GM12878 (cell line): ENCODE measurements around the gene WNT9B. TPM values are rescaled to one million over a fixed set of nuclear protein-coding genes. Genes with fewer than 3 reads are reported as not detected.

Experiments
- BRCA1 ChIP-seq: IDR thresholded peaks from 2 replicates; pipeline ENCODE4 v1.6.1; 2011; ENCODE audit warnings: low read depth, low read length, improper control_type of control experiment
- CBX3 ChIP-seq: fragments of 200-600 bp; sonication (generic); IDR thresholded peaks from 2 replicates; pipeline ENCODE4 v1.6.1; 2016; ENCODE audit warnings: low read depth, borderline replicate concordance
- CREB1 ChIP-seq: IDR thresholded peaks from 2 replicates; pipeline ENCODE4 v1.6.1; 2012; ENCODE audit warnings: low read depth, mild to moderate bottlenecking, inconsistent platforms
- DPF2 ChIP-seq: fragments of 450-650 bp; IDR thresholded peaks from 2 replicates; pipeline ENCODE4 v1.6.1; 2017; ENCODE audit warnings: mild to moderate bottlenecking
- HDAC2 ChIP-seq: fragments of 200-600 bp; sonication (generic); IDR thresholded peaks from 2 replicates; pipeline ENCODE4 v1.6.1; 2017
- JUND ChIP-seq: IDR thresholded peaks from 2 replicates; pipeline ENCODE4 v1.6.1; 2012; ENCODE audit warnings: low read depth, mild to moderate bottlenecking, low read length, improper control_type of control experiment, moderate library complexity
- KAT2A ChIP-seq: conservative IDR thresholded peaks from 2 replicates; pipeline ENCODE4 v1.6.1; 2011; ENCODE audit warnings: low read depth, low read length; ENCODE audit not compliant: control insufficient read depth
- KLF5 ChIP-seq: fragments of 450-650 bp; IDR thresholded peaks from 2 replicates; pipeline ENCODE4 v1.6.1; 2014; ENCODE audit warnings: mild to moderate bottlenecking; ENCODE audit not compliant: partially characterized antibody
- MXI1 ChIP-seq: fragments of 150-350 bp; IDR thresholded peaks from 2 replicates; pipeline ENCODE4 v1.6.1; 2011; ENCODE audit warnings: low read depth, mild to moderate bottlenecking, inconsistent platforms, low read length, improper control_type of control experiment
- MYC ChIP-seq: IDR thresholded peaks from 2 replicates; pipeline ENCODE4 v1.6.1; 2011; ENCODE audit warnings: mild to moderate bottlenecking, low read length, moderate library complexity, inconsistent platforms; ENCODE audit not compliant: insufficient read depth, insufficient replicate concordance, insufficient read length, severe bottlenecking
- NR2F1 ChIP-seq: fragments of 450-650 bp; conservative IDR thresholded peaks from 2 replicates; pipeline ENCODE4 v1.6.1; 2017; ENCODE audit warnings: mild to moderate bottlenecking
- RFX5 ChIP-seq: IDR thresholded peaks from 2 replicates; pipeline ENCODE4 v1.6.1; 2011; ENCODE audit warnings: low read depth, low read length, improper control_type of control experiment
- SMAD1 ChIP-seq: fragments of 450-650 bp; IDR thresholded peaks from 2 replicates; pipeline ENCODE4 v1.6.1; 2018; ENCODE audit warnings: mild to moderate bottlenecking, low read depth; ENCODE audit not compliant: partially characterized antibody
- TBL1XR1 ChIP-seq: IDR thresholded peaks from 2 replicates; pipeline ENCODE4 v1.6.1; 2012; ENCODE audit warnings: low read depth, low read length, improper control_type of control experiment
- ZNF274 ChIP-seq: IDR thresholded peaks from one replicate; pipeline ENCODE4 v1.8.0; 2011; ENCODE audit not compliant: insufficient read length, insufficient read depth
- polyA plus RNA-seq, 11 experiments: library from polyadenylated mRNA; depleted of rRNA in 4 of 11; unstranded in 6 of 11; stranded (reverse) in 5 of 11; fragments of >200 nt; fragmentation: Nextera tagmentation in 4 of 11; fragmentation: Illumina TruSeq in 1 of 11; extraction: Ambion mirVana in 4 of 11; extraction: Trizol in 1 of 11; gene quantifications; 1 replicate in 1 of 11; 2 replicates in 10 of 11; pipeline versions ENCODE4 v1.2.1 to v1.2.3, GENCODE V29; 2011 to 2016; ENCODE audit warnings: inconsistent platforms in 2 of 11, missing spikeins in 2 of 11, low read depth in 1 of 11
- total RNA-seq, 4 experiments: library from RNA; depleted of rRNA in 3 of 4; stranded (reverse); fragments of >200 nt in 3 of 4; fragmentation: Illumina TruSeq in 1 of 4; extraction: Trizol in 1 of 4; gene quantifications; 2 replicates each; pipeline versions ENCODE4 v1.2.1 to v1.2.3, GENCODE V29; 2013 to 2021
- TF ChIP-seq, protein P1 (sequence below): IDR thresholded peaks from 2 replicates; pipeline ENCODE4 v1.6.1; 2012; ENCODE audit warnings: improper control_type of control experiment, low read depth, low read length; ENCODE audit not compliant: insufficient replicate concordance
- TF ChIP-seq, protein P2 (sequence below): fragments of 450-650 bp; formaldehyde crosslinking; IDR thresholded peaks from 2 replicates; pipeline ENCODE4 v1.4.0; 2022; ENCODE audit warnings: mild to moderate bottlenecking, moderate library complexity
- TF ChIP-seq, protein P3 (sequence below): fragments of 450-650 bp; IDR thresholded peaks from 2 replicates; pipeline ENCODE4 v1.6.1; 2017; ENCODE audit warnings: mild to moderate bottlenecking
- TF ChIP-seq, protein P4 (sequence below): IDR thresholded peaks from 2 replicates; pipeline ENCODE4 v1.6.1; 2012; ENCODE audit warnings: low read length, inconsistent platforms

WNT9B gene
- total and polyA plus RNA-seq, 10 of the 15 experiments (the other 5 are each of a cell fraction or from before 2014, with no cell fraction given), result not detected

DNA sequence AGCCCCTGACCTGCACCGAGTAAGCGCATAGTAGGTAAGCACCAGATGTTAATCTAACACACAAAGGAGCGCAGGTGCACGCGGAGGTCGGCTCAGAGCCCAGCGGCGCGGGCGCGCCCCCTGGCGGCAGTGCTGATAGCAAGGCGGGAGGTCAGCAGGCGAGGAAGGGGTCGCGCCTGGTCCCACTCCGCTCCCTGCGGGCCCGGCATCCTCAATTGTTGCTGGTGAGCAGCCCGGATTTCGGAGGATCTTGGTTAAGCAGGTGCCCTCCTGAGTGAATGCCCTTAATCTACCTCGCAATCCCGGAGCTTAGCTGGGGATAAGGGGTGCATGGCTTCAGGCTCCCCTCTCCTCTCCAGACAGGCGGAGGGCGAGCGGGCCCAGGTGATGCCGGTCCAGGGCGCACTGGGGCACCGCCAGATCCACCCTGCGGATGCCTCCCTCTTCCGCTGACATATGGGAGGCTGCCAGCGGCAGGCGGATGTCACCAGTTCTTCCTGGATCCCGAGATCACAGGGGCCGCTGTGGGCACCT, 28.9 kb upstream of the WNT9B start (continued):
- TF ChIP-seq JUND (no peak), DPF2 (0 out of 2 replicates have a peak, but pooled peaks have one; percentile 36), TBL1XR1 (no peak), ZNF274 (no peak), RFX5 (no peak), SMAD1 (no peak), CREB1 (no peak), BRCA1 (no peak), MYC (no peak), NR2F1 (peak; percentile 65), KAT2A (no peak), HDAC2 (no peak), KLF5 (no peak), CBX3 (no peak), MXI1 (no peak)
- TF ChIP-seq, protein P1, sequence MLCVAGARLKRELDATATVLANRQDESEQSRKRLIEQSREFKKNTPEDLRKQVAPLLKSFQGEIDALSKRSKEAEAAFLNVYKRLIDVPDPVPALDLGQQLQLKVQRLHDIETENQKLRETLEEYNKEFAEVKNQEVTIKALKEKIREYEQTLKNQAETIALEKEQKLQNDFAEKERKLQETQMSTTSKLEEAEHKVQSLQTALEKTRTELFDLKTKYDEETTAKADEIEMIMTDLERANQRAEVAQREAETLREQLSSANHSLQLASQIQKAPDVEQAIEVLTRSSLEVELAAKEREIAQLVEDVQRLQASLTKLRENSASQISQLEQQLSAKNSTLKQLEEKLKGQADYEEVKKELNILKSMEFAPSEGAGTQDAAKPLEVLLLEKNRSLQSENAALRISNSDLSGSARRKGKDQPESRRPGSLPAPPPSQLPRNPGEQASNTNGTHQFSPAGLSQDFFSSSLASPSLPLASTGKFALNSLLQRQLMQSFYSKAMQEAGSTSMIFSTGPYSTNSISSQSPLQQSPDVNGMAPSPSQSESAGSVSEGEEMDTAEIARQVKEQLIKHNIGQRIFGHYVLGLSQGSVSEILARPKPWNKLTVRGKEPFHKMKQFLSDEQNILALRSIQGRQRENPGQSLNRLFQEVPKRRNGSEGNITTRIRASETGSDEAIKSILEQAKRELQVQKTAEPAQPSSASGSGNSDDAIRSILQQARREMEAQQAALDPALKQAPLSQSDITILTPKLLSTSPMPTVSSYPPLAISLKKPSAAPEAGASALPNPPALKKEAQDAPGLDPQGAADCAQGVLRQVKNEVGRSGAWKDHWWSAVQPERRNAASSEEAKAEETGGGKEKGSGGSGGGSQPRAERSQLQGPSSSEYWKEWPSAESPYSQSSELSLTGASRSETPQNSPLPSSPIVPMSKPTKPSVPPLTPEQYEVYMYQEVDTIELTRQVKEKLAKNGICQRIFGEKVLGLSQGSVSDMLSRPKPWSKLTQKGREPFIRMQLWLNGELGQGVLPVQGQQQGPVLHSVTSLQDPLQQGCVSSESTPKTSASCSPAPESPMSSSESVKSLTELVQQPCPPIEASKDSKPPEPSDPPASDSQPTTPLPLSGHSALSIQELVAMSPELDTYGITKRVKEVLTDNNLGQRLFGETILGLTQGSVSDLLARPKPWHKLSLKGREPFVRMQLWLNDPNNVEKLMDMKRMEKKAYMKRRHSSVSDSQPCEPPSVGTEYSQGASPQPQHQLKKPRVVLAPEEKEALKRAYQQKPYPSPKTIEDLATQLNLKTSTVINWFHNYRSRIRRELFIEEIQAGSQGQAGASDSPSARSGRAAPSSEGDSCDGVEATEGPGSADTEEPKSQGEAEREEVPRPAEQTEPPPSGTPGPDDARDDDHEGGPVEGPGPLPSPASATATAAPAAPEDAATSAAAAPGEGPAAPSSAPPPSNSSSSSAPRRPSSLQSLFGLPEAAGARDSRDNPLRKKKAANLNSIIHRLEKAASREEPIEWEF, result no peak
- TF ChIP-seq, protein P2, sequence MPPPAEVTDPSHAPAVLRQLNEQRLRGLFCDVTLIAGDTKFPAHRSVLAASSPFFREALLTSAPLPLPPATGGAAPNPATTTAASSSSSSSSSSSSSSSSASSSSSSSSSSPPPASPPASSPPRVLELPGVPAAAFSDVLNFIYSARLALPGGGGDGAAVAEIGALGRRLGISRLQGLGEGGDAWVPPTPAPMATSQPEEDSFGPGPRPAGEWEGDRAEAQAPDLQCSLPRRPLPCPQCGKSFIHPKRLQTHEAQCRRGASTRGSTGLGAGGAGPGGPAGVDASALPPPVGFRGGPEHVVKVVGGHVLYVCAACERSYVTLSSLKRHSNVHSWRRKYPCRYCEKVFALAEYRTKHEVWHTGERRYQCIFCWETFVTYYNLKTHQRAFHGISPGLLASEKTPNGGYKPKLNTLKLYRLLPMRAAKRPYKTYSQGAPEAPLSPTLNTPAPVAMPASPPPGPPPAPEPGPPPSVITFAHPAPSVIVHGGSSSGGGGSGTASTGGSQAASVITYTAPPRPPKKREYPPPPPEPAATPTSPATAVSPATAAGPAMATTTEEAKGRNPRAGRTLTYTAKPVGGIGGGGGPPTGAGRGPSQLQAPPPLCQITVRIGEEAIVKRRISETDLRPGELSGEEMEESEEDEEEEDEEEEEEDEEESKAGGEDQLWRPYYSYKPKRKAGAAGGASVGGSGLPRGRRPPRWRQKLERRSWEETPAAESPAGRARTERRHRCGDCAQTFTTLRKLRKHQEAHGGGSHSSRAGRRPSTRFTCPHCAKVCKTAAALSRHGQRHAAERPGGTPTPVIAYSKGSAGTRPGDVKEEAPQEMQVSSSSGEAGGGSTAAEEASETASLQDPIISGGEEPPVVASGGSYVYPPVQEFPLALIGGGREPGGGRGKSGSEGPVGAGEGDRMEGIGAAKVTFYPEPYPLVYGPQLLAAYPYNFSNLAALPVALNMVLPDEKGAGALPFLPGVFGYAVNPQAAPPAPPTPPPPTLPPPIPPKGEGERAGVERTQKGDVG (CRISPR knock-in tag), result no peak
- TF ChIP-seq, protein P3, sequence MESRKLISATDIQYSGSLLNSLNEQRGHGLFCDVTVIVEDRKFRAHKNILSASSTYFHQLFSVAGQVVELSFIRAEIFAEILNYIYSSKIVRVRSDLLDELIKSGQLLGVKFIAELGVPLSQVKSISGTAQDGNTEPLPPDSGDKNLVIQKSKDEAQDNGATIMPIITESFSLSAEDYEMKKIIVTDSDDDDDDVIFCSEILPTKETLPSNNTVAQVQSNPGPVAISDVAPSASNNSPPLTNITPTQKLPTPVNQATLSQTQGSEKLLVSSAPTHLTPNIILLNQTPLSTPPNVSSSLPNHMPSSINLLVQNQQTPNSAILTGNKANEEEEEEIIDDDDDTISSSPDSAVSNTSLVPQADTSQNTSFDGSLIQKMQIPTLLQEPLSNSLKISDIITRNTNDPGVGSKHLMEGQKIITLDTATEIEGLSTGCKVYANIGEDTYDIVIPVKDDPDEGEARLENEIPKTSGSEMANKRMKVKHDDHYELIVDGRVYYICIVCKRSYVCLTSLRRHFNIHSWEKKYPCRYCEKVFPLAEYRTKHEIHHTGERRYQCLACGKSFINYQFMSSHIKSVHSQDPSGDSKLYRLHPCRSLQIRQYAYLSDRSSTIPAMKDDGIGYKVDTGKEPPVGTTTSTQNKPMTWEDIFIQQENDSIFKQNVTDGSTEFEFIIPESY, result no peak
- TF ChIP-seq, protein P4, sequence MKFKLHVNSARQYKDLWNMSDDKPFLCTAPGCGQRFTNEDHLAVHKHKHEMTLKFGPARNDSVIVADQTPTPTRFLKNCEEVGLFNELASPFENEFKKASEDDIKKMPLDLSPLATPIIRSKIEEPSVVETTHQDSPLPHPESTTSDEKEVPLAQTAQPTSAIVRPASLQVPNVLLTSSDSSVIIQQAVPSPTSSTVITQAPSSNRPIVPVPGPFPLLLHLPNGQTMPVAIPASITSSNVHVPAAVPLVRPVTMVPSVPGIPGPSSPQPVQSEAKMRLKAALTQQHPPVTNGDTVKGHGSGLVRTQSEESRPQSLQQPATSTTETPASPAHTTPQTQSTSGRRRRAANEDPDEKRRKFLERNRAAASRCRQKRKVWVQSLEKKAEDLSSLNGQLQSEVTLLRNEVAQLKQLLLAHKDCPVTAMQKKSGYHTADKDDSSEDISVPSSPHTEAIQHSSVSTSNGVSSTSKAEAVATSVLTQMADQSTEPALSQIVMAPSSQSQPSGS, result no peak
